H54 (cell line): Measurements from ENCODE around the gene TYW3.
"Not testable (repeated sequence)": the region's sequence is repeated elsewhere in the genome, so short reads cannot be mapped to it uniquely, and the experiment has no call there.

ENCODE experiments used
- DNase-seq: peaks from one replicate; pipeline ENCODE4 v3.0.0; 2011; ENCODE audit warnings: low spot score, mixed read lengths; ENCODE audit not compliant: insufficient read length
- FAIRE-seq: peaks from 3 replicates; lab custom pipeline; 2011; peaks lifted over from hg19 to GRCh38; lab: Jason Lieb, UNC
- POLR2A ChIP-seq: IDR thresholded peaks from 2 replicates; pipeline ENCODE4 v1.6.1; 2011; ENCODE audit warnings: low read depth, mild to moderate bottlenecking, low read length

The TYW3 gene

GRCh38 chr1:74748960-74749359, 16.0 kb downstream of the TYW3 start:
- FAIRE-seq, result no peak
- TF ChIP-seq POLR2A, result no peak
- no peak for DNase-seq

GRCh38 chr1:74753104-74753503, 20.2 kb downstream of the TYW3 start:
- DNase-seq (no peak), FAIRE-seq (no peak)
- no peak for TF ChIP-seq POLR2A

DNA sequence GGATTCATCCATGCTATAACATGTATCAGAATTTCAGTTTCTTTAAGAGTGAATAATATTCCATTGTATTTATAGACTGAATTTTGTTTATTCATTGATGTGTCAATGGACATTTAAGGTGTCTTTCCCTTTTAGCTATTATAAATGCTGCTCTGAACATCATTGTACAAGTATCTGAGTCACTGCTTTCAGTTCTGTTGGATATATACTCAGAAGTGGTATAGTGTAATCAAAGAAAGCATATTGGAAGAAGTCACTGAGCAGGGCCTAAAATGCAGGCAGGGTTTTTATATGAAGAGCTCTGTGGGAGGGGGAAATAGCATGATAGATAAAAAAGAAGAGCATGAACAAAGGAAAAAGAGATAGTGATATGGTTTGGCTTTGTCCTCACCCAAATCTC, 22.5 kb downstream of the TYW3 start:
- no peak for FAIRE-seq
- no peak for TF ChIP-seq POLR2A
- no peak for DNase-seq

GRCh38 chr1:74756650-74757049, 23.7 kb downstream of the TYW3 start:
- DNase-seq, FAIRE-seq: not testable (repeated sequence)

DNA sequence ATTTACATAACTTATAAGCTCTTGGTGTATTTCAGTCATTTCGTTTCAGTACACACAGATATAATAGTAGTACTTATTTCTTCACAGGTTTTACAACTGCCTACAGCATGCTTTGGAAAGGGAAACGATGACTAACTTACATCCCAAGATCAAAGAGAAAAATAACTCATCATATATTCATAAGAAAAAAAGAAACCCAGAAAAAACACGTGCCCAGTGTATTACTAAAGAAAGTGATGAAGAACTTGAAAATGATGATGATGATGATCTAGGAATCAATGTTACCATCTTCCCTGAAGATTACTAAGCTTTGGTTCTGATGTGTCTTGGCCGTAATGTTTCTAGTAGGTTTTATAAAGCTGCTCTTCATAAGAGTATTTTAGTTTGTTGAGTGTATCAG, 30.9 kb downstream of the TYW3 start:
- FAIRE-seq, result no peak
- no peak for DNase-seq
- TF ChIP-seq POLR2A, result no peak

DNA sequence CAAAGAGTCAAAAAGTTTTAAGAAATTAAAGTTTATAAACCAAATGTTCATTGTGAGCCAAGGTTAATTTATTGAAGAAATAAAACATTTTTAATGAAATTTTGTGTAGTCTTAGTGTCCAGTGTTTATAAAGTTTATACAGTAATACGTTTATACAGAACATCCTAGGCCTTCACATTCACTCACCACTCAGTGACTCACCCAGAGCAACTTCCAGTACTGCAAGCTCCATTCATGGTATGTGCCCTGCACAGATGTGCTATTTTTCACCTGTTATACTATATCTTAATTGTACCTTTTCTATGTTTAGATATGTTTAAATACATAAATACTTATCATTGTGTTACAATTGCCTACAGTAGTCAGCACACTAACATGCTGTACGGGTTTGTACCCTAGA, 33.6 kb downstream of the TYW3 start:
- no peak for FAIRE-seq
- TF ChIP-seq POLR2A, result no peak
- no peak for DNase-seq

DNA sequence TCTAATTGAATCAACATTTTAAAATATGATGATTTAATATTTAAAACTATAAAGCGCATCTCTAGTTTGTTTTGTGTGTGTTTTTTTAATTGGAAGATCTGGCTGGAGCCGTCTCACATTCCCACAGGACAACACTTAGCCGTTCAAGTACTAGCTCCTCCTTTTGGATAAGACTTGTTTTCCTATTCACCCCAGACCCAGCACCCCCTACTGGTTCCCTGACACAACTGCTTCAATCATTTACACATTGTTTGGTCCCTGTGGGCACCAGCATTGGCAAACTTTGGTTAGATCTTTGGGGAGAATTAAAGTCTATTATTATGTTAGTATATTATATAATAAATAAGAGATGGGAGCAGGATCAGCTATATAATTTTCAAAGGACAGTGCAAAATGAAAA, 34.5 kb downstream of the TYW3 start:
- no peak for DNase-seq
- no peak for FAIRE-seq

GRCh38 chr1:74771913-74772515, 39.1 kb downstream of the TYW3 start:
- peak; percentile 1 for DNase-seq
- peak; percentile 43 for FAIRE-seq
- TF ChIP-seq POLR2A, result no peak

More for the DNA sequence above, 34.5 kb downstream of the TYW3 start:
- TF ChIP-seq POLR2A, result no peak

DNA sequence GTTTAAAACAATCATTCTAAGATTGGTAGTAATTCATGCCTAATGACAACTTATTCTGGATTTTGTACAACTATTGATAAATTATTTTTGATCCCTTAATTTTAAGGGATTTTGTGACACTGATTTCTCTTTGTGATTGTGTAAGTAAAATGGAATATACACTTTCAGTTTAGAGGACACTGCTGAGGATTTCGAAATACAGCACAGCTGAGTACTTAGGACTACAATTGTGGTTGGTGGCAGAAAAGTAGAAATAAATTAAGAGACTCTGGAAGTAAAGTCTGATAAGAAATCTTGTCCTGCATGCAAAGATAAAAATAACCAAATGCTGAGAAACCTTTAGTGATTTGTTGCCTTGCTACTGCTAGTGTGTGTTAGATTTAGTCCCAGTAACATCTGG, 40.0 kb downstream of the TYW3 start:
- DNase-seq, result no peak
- TF ChIP-seq POLR2A, result no peak
- FAIRE-seq, result no peak

GRCh38 chr1:74773582-74773981, 40.6 kb downstream of the TYW3 start:
- FAIRE-seq (no peak), DNase-seq (no peak)
- no peak for TF ChIP-seq POLR2A

GRCh38 chr1:74775735-74776134, 42.8 kb downstream of the TYW3 start:
- no peak for DNase-seq
- no peak for FAIRE-seq

DNA sequence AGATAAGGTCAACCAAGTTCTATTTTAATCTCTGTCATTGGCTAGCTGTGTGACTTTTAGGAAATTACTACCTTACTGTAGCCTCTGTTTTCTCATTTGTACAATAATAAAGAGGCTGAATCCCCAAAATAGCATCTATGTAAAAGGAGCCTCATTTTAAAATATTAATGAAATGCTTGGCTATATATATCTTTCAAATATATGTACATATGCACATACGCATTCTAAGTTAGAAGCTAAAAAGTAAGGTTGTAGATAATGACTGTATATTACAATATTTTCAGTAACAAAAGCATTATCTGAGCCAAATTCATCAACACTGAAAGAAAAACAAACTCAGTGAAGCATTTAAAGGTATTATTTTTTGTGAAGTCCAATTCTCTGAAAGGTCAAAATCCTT, 44.6 kb downstream of the TYW3 start:
- DNase-seq (no peak), FAIRE-seq (no peak)
- no peak for TF ChIP-seq POLR2A

More at GRCh38 chr1:74775735-74776134, 42.8 kb downstream of the TYW3 start:
- no peak for TF ChIP-seq POLR2A

DNA sequence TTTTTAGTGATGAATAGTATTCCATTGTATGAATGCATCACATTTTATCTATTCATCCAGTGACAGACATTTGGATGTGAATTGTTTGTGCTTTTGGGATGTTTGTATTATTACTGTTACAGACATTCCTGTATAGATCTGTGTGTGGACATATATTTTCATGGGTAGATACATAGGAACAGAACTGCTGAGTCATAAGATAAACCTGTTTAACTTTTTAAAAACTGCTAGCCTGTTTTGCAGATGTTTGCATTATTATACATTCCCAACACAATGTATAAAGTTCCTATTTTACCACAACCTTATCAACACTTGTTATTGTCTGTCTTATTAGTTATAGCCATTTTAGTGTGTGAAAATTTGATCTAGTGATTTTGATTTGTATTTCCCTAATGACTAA, 46.8 kb downstream of the TYW3 start:
- no peak for TF ChIP-seq POLR2A
- no peak for FAIRE-seq
- no peak for DNase-seq

DNA sequence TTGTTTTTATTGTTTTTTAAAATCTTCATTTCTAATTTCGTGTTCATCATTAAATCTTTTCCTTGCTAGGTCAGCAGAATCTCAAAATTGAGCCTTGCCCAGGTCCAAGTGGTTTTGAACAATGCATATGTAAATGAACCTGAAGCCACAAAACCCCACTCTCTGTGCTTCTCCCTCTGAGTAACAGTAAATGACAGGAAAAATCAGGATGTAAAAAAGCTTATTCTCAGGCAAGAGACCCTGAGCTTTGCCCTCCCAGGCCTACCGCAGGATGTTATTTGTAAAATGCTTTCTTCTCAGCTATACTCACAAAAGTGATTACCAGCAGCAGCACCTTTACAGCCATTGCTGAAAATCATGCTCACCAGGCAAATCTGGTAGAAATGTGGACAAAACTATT, 47.6 kb downstream of the TYW3 start:
- FAIRE-seq (no peak), DNase-seq (no peak)
- TF ChIP-seq POLR2A, result no peak

GRCh38 chr1:74785944-74786343, 53.0 kb downstream of the TYW3 start:
- DNase-seq (no peak), FAIRE-seq (no peak)
- TF ChIP-seq POLR2A, result no peak
